ENCODE measurements around the gene IKBKG.
"Not testable (repeated sequence)": the region's sequence is repeated elsewhere in the genome, so short reads cannot be mapped to it uniquely, and the experiment has no call there.

Gene IKBKG, protein sequence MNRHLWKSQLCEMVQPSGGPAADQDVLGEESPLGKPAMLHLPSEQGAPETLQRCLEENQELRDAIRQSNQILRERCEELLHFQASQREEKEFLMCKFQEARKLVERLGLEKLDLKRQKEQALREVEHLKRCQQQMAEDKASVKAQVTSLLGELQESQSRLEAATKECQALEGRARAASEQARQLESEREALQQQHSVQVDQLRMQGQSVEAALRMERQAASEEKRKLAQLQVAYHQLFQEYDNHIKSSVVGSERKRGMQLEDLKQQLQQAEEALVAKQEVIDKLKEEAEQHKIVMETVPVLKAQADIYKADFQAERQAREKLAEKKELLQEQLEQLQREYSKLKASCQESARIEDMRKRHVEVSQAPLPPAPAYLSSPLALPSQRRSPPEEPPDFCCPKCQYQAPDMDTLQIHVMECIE

GRCh38 chrX:154547245-154548027 is at the start of gene IKBKG:
IKBKG (plus strand) TSS chrX:154547620; CDS start chrX:154552003, 4,383 bp downstream.
- Histone ChIP-seq H3K9me3 (ENCODE audit: severe bottlenecking) (no peaks in the 10 kb centered on the region), H3K36me3 (peaks cover 47% of the 10 kb centered on the region), H3K4me3 (ENCODE audit: low read depth, low read length) (peak within 1 kb of the TSS; percentile 75), H3K27me3 (ENCODE audit: insufficient read depth, low read depth, severe bottlenecking) (peaks cover 11% of the 10 kb centered on the region), H3K27ac (peak within 1 kb of the TSS; percentile 93)
- no peak for TF ChIP-seq CTCF (IDR thresholded peaks at IDR 0.05; ENCODE audit: low read depth, low read length)
- peak; percentile 97 for DNase-seq

DNA sequence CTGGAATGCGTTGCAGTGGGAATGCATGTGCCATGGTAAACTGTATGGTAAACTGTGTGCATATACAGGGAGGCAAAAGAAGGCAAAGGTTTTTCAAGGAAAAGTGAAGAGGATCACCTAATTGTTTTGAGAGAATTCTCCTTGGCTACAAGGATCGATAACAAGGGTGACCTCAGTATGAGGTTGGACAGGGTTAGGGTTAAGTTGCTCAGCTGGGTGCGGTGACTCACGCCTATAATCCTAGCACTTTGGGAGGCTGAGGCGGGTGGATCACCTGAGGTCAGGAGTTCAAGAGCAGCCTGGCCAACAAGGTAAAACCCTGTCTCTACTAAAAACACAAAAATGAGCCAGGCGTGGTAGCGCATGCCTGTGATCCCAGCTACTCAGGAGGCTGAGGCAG is 46.0 kb upstream of the IKBKG start:
- not testable (repeated sequence) for H3K36me3 ChIP-seq; H3K9me3 ChIP-seq (ENCODE audit: severe bottlenecking); H3K4me3 ChIP-seq (ENCODE audit: low read depth, low read length); H3K27ac ChIP-seq; DNase-seq; H3K27me3 ChIP-seq (ENCODE audit: insufficient read depth, low read depth, severe bottlenecking)

DNA sequence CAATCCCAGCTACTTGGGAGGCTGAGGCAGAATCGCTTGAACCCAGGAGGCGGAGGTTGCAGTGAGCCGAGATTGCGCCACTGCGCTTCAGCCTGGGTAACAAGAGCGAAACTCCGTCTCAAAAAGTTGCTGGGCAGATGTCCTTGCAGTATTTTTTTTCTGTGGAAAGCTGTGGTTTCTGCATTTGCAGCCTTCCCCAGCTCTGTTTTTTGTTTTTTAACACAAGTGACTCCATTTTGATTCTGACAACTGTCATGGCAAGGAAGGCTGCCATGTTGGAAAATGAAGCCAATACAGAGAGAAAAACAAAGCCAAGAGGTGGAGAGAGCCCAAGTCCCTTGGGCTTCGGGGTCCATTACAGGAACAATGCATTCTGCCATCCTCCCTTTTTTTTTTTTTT is 45.3 kb upstream of the IKBKG start:
- TF ChIP-seq CTCF (IDR thresholded peaks at IDR 0.05; ENCODE audit: low read depth, low read length), result no peak
- Histone ChIP-seq H3K9me3 (ENCODE audit: severe bottlenecking) (no peaks in the 10 kb centered on the region), H3K27ac (no peak overlapping the region), H3K27me3 (ENCODE audit: insufficient read depth, low read depth, severe bottlenecking) (peaks cover 6% of the 10 kb centered on the region), H3K36me3 (peaks cover 8% of the 10 kb centered on the region; the same call in 1 of the 2 replicates), H3K4me3 (ENCODE audit: low read depth, low read length) (no peak overlapping the region)
- DNase-seq, result no peak

DNA sequence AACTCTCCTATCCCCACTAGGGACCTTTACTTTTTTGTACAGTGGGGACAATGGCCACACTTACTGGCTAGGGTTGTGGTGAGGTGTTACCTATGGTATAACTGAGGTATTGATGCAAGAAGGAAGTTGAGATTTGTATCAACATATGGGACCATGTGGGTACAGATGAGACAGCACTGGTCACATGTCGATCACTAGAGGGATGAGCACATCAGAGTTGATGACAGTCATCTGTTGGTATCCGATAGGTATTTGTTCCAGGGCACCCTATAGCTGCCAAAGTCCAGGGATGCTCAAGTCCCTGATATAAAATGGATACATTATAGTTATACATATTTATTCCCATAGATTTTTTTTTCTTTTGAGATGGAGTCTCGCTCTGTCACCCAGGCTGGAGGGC is 44.4 kb upstream of the IKBKG start:
- peaks cover 11% of the 10 kb centered on the region; the same call in 1 of the 2 replicates for H3K36me3 ChIP-seq
- no peak overlapping the region for H3K4me3 ChIP-seq (ENCODE audit: low read depth, low read length)
- no peak for DNase-seq

DNA sequence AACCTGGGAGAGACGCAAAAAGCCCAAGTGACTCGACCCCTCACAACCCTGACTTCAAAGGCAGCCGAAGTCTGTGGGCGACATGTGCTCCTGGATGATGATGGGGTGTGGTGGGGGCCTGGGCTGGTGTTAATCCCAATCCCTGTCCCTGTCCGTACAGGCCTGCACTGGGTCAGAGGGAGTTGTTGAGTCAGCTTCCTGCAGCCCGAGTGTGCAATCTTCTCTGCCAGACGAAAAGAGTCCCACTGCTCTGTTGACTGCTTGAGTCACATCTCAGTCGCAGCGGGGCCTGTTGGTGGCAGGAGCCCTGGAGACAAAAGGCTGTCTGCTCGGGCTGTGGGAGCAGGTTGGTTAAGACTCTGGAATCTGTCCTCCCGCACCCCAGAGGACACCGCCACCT is 41.7 kb upstream of the IKBKG start:
- DNase-seq, result no peak
- no peak for TF ChIP-seq CTCF (IDR thresholded peaks at IDR 0.05; ENCODE audit: low read depth, low read length)
- no peak overlapping the region for H3K4me3 ChIP-seq (ENCODE audit: low read depth, low read length)
- peaks cover 7% of the 10 kb centered on the region for H3K27me3 ChIP-seq (ENCODE audit: insufficient read depth, low read depth, severe bottlenecking)
- peaks cover 7% of the 10 kb centered on the region for H3K9me3 ChIP-seq (ENCODE audit: severe bottlenecking)
- H3K36me3 ChIP-seq, result peaks cover 17% of the 10 kb centered on the region
- no peak overlapping the region for H3K27ac ChIP-seq

More for the DNA sequence above, 44.4 kb upstream of the IKBKG start:
- no peaks in the 10 kb centered on the region for H3K9me3 ChIP-seq (ENCODE audit: severe bottlenecking)
- H3K27me3 ChIP-seq (ENCODE audit: insufficient read depth, low read depth, severe bottlenecking), result peaks cover 6% of the 10 kb centered on the region
- no peak for TF ChIP-seq CTCF (IDR thresholded peaks at IDR 0.05; ENCODE audit: low read depth, low read length)
- no peak overlapping the region for H3K27ac ChIP-seq

All from WERI-Rb-1 (cell line).